NCI-H128 (cell line): ENCODE data around the gene NAGPA.

ENCODE experiments used
- DNase-seq: peaks from one replicate; lab custom pipeline; 2025; ENCODE audit not compliant: unreplicated experiment; lab: John Stamatoyannopoulos, UW

The NAGPA gene

GRCh38 chr16:4979736-4980660 lies 53.7 kb downstream of the NAGPA start:
- no peak for DNase-seq

DNA sequence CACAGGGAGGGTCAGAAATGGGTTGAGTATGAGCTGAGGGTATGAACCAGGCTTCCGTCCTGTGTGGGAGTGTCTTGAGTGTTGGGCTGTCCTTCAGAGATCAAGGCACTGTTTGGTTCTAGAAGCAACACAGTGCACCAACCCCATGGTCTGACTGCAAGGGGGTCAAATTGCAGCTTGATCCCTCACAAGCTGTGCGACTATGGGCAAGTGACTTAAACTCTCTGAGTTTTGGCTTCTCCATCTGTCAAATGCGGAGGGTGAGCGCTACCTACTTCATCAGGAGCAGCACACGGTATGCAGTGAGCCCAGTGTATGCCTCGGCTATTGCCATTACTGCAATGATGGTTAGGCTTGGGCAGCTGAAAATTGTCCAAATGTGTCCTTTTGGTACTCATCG lies 54.6 kb downstream of the NAGPA start:
- DNase-seq, result no peak

DNA sequence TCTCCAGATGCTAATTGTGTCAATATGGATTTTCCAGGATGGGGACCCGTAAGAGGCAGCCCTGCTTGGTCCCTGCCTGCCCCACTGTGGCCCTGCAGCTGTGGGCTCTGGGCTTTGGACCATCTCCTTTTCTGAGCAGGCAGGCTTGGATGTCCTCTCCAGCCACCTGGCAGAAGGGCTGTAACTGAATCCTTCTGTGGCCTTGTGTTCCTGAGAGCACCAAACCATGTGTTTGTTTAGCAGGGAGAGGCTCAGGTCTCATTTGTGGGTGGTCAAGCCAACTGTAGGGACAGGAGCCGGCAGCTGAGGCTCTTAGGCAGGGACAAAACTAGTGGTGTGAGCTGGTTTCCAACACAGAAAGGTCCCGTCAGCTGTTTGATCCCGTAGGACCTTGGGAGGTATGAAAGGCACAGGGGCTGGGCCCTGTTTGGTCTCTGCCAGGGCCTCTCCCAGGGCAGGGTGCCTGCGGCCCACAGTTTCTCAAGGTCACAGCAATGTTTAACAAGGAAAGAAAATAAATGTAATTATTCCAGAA lies 57.1 kb downstream of the NAGPA start:
- no peak for DNase-seq

DNA sequence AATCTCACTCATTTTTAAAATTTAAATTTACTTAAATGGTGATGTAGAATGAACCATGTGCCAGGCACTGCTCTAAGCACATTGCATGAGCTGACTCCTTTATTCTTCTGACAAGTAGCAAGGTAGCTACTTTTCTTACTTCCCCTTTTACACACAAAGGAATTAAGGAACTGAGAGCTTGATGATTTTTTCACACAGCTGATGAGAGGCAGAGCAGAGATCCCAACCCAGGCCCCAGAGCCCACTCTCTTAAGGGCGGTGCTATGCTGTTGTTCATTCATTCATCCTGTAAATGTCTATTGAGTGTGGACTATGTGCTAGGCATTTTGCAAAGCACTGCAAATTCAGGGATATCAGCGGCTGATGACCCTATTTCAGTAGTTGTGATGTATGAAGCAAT lies 57.7 kb downstream of the NAGPA start:
- no peak for DNase-seq
